K562 (cell line): ENCODE results near the gene NDC1. TPM values are rescaled to one million over a fixed set of nuclear protein-coding genes. Genes with fewer than 3 reads are reported as not detected.
"Not testable (repeated sequence)": the region's sequence is repeated elsewhere in the genome, so short reads cannot be mapped to it uniquely, and the experiment has no call there.

Experiments used
- ATAC-seq: fragments of 200-7000 bp; cut with Tn5 transposase; 3 replicates; pipeline ENCODE4 v1.9.1; 2020; ENCODE audit warnings: moderate library complexity
- BruUV-seq: library from RNA; stranded (reverse); fragments of 400-500 nt; replicated peaks from 2 replicates; lab custom pipeline; 2021; lab: Mats Ljungman, UMichigan
- CTCF ChIA-PET: fragments of 300-600 bp; formaldehyde crosslinking; extraction: SDS; loops from one replicate; lab custom pipeline; 2021; ENCODE audit warnings: low intra/inter-chr PET ratio; lab: Yijun Ruan, JAX
- POLR2A ChIA-PET: fragments of 300-600, 350-650 bp; sonication (Branson Sonifier 250); formaldehyde crosslinking; extraction: SDS; loops from one replicate; lab custom pipeline; 2021; ENCODE audit warnings: antibody characterized with exemption, inconsistent platforms; lab: Yijun Ruan, JAX
- DNase-seq, 4 experiments: peaks; one replicate each; pipeline versions ENCODE4 v3.0.0 to v3.0.0-alpha.2; 2011 to 2018; ENCODE audit warnings: low spot score in 3 of 4, mixed read lengths in 3 of 4; ENCODE audit errors: extremely low read depth in 1 of 4
- FAIRE-seq: peaks from 2 replicates; lab custom pipeline; 2011; peaks lifted over from hg19 to GRCh38; lab: Jason Lieb, UNC
- H2AFZ ChIP-seq: 2 replicates; pipeline ENCODE4 v1.6.0; 2011; ENCODE audit warnings: low read depth, low read length, control low read depth, inconsistent platforms
- H3K27ac ChIP-seq: fragments of 200-600 bp; 3 replicates; pipeline ENCODE4 v1.8.0; 2011; ENCODE audit warnings: low read depth, mild to moderate bottlenecking, control low read depth, inconsistent platforms, low read length, moderate library complexity, mixed read lengths; ENCODE audit errors: extremely low read depth
- H3K27me3 ChIP-seq, 2 experiments: fragments of 300-600 bp in 1 of 2; 2 replicates in 1 of 2; 3 replicates in 1 of 2; pipeline versions ENCODE4 v1.6.0 to v1.8.0; 2011; ENCODE audit warnings: inconsistent platforms in 2 of 2, low read length in 2 of 2, mild to moderate bottlenecking in 1 of 2, mixed read lengths in 1 of 2, moderate library complexity in 1 of 2; ENCODE audit not compliant: control insufficient read depth in 2 of 2, insufficient read depth in 2 of 2
- H3K36me3 ChIP-seq: fragments of 300-600 bp; 3 replicates; pipeline ENCODE4 v1.8.0; 2011; ENCODE audit warnings: mild to moderate bottlenecking, low read length, inconsistent platforms; ENCODE audit not compliant: control insufficient read depth, insufficient read depth
- H3K4me1 ChIP-seq, 2 experiments: fragments of 200-600 bp in 1 of 2; replicated peaks in 1 of 2; 2 replicates in 1 of 2; 3 replicates in 1 of 2; pipeline versions ENCODE4 v1.5.1 to v1.8.0; 2011; ENCODE audit warnings: inconsistent platforms in 2 of 2, low read length in 2 of 2, mild to moderate bottlenecking in 1 of 2, mixed read lengths in 1 of 2, moderate library complexity in 1 of 2; ENCODE audit not compliant: control insufficient read depth in 2 of 2, insufficient read depth in 2 of 2
- H3K4me2 ChIP-seq: 2 replicates; pipeline ENCODE4 v1.6.1; 2011; ENCODE audit warnings: low read length, control low read depth, inconsistent platforms, mixed read lengths; ENCODE audit not compliant: insufficient read depth
- H3K4me3 ChIP-seq: fragments of 200-600 bp; sonication (generic), shearing (Covaris generic); 2 replicates; pipeline ENCODE4 v1.5.1; 2016; ENCODE audit warnings: control low read depth, inconsistent platforms
- H3K79me2 ChIP-seq: fragments of 200-600 bp; 3 replicates; pipeline ENCODE4 v1.8.0; 2011; ENCODE audit warnings: low read length, inconsistent platforms; ENCODE audit not compliant: control insufficient read depth, insufficient read depth
- H3K9ac ChIP-seq, 2 experiments: 2 replicates each; pipeline versions ENCODE4 v1.6.0 to v1.6.1; 2011; ENCODE audit warnings: low read depth in 2 of 2, low read length in 2 of 2, control low read depth in 1 of 2, inconsistent platforms in 1 of 2, mild to moderate bottlenecking in 1 of 2, mixed read lengths in 1 of 2; ENCODE audit not compliant: insufficient read depth in 1 of 2
- H3K9me1 ChIP-seq: one replicate; pipeline ENCODE4 v1.6.0; 2011; ENCODE audit warnings: inconsistent platforms, mild to moderate bottlenecking, low read length, moderate library complexity; ENCODE audit not compliant: control insufficient read depth, insufficient read depth
- H3K9me3 ChIP-seq: replicated peaks from 2 replicates; pipeline ENCODE4 v1.5.1; 2011; ENCODE audit warnings: low read depth, low read length, inconsistent platforms; ENCODE audit not compliant: control insufficient read depth, insufficient read depth
- H4K20me1 ChIP-seq: replicated peaks from 2 replicates; pipeline ENCODE4 v1.6.1; 2011; ENCODE audit warnings: low read length, inconsistent platforms, mixed read lengths; ENCODE audit not compliant: control insufficient read depth, insufficient read depth
- ARHGAP35 ChIP-seq: fragments of 450-650 bp; IDR thresholded peaks from 2 replicates; pipeline ENCODE4 v1.6.1; 2018; ENCODE audit not compliant: partially characterized antibody
- ATF2 ChIP-seq: sonication (generic); formaldehyde crosslinking; IDR thresholded peaks from 2 replicates; pipeline ENCODE4 v1.8.1; 2022; ENCODE audit warnings: missing genetic modification reagents
- BCL6 ChIP-seq: fragments of 250-450 bp; sonication (Bioruptor Pico); IDR thresholded peaks from 2 replicates; pipeline ENCODE4 v1.4.0; 2020
- ETS2 ChIP-seq: IDR thresholded peaks from 2 replicates; pipeline ENCODE4 v1.6.1; 2016; ENCODE audit warnings: borderline replicate concordance, missing genetic modification characterization, mild to moderate bottlenecking, moderate library complexity, missing compliant biosample characterization; ENCODE audit not compliant: poor library complexity, severe bottlenecking
- GTF3C2 ChIP-seq: IDR thresholded peaks from 3 replicates; pipeline ENCODE4 v1.6.1; 2011; ENCODE audit warnings: borderline replicate concordance, mild to moderate bottlenecking, moderate library complexity; ENCODE audit not compliant: insufficient read length; ENCODE audit errors: extremely low read depth
- KLF10 ChIP-seq: fragments of 250-450 bp; sonication (Bioruptor Pico); IDR thresholded peaks from 2 replicates; pipeline ENCODE4 v1.6.1; 2021; ENCODE audit warnings: matching md5 sums
- RBM25 ChIP-seq: fragments of 200-400 bp; formaldehyde crosslinking; IDR thresholded peaks from 2 replicates; pipeline ENCODE4 v1.6.1; 2018; ENCODE audit warnings: low read length, low read depth, moderate library complexity; ENCODE audit not compliant: severe bottlenecking
- SMARCE1 ChIP-seq: fragments of 450-650 bp; IDR thresholded peaks from 2 replicates; pipeline ENCODE4 v1.7.1; 2016; ENCODE audit warnings: mild to moderate bottlenecking
- ZNF121 ChIP-seq: sonication (generic); formaldehyde crosslinking; conservative IDR thresholded peaks from 2 replicates; pipeline ENCODE4 v1.8.0; 2022; ENCODE audit warnings: missing genetic modification reagents
- ZNF174 ChIP-seq: fragments of 250-450 bp; sonication (Bioruptor Pico); IDR thresholded peaks from 2 replicates; pipeline ENCODE4 v1.4.0; 2020; ENCODE audit warnings: mild to moderate bottlenecking
- WGBS: fragments of 100-300 bp; shearing (Covaris generic); methylation state at CpG from one replicate; pipeline ENCODE4 v1.1.6; 2016; ENCODE audit warnings: low coverage, mixed read lengths; ENCODE audit not compliant: insufficient coverage; ENCODE audit errors: missing lambda C conversion rate; 5-methylcytosine and 5-hydroxymethylcytosine counted together
- in situ Hi-C: fragments of 300-500 bp; cut with MboI; formaldehyde crosslinking; loops from 4 replicates; pipeline ENCODE4 v1.15.0; 2018; ENCODE audit warnings: inconsistent platforms, mixed read lengths
- intact Hi-C: fragments of 100-400 bp; cut with micrococcal nuclease; formaldehyde crosslinking; loops from 2 replicates; pipeline ENCODE4 v1.14.2; 2022
- polyA plus RNA-seq, 8 experiments: library from polyadenylated mRNA; depleted of rRNA in 4 of 8; stranded (reverse) in 5 of 8; unstranded in 3 of 8; fragments of >200 nt; fragmentation: Nextera tagmentation in 2 of 8; fragmentation: Illumina TruSeq in 1 of 8; extraction: Ambion mirVana in 2 of 8; extraction: Trizol in 1 of 8; gene quantifications; 2 replicates each; pipeline versions ENCODE4 v1.2.1 to v1.2.3, GENCODE V29; 2011 to 2014; ENCODE audit warnings: inconsistent platforms in 1 of 8, missing spikeins in 1 of 8
- total RNA-seq, 7 experiments: library from RNA; depleted of rRNA in 6 of 7; stranded (reverse); fragments of >200 nt in 6 of 7; fragmentation: Illumina TruSeq in 2 of 7; extraction: Trizol in 2 of 7; gene quantifications; 2 replicates each; pipeline versions ENCODE4 v1.2.1 to v1.2.3, GENCODE V29; 2011 to 2021; ENCODE audit warnings: low replicate concordance in 1 of 7

NDC1 gene
- total and polyA plus RNA-seq, 9 of the 15 experiments (the other 6 are each of a cell fraction or from before 2014, with no cell fraction given) = 26.9 to 102 (median 64.5) TPM

GRCh38 chr1:53875150-53875549 lies 37.1 kb upstream of the NDC1 start:
- WGBS = 58% methylated on average over 2 of the region's 2 CpGs
- H3K9ac ChIP-seq, H3K9me1 ChIP-seq, H3K4me1 ChIP-seq, POLR2A ChIA-PET, H3K79me2 ChIP-seq, H3K9me3 ChIP-seq, H4K20me1 ChIP-seq, H3K27ac ChIP-seq, ATAC-seq, CTCF ChIA-PET, H3K4me3 ChIP-seq, H3K4me2 ChIP-seq, DNase-seq: not testable (repeated sequence)
- peaks cover 25% of the 10 kb centered on the region; the same call in 2 of the 3 replicates for H3K36me3 ChIP-seq
- peak; percentile 86 for TF ChIP-seq ZNF121 (CRISPR knock-in tag)
- peak; percentile 28 for TF ChIP-seq RBM25
- TF ChIP-seq, all 486 proteins: peak for 2; not testable (repeated sequence) for 484
- BruUV-seq, H2AFZ ChIP-seq, in situ Hi-C loops, FAIRE-seq, H3K27me3 ChIP-seq, intact Hi-C loops: not testable (repeated sequence)

GRCh38 chr1:53871773-53872484 lies 33.8 kb upstream of the NDC1 start:
- intact Hi-C loops = no loop called here
- no peak overlapping the region for H3K27ac ChIP-seq
- H3K79me2 ChIP-seq = no peaks in the 10 kb centered on the region
- ChIA-PET CTCF (no interaction called here), POLR2A (interaction anchor here (0.9 to 3.0 kb wide), 5 partner anchors 7 to 76 kb away, joined by 3 to 14 read pairs (median 5); partner anchors contain the start of gene YIPF1)
- 55% methylated on average over 5 of the region's 5 CpGs for WGBS
- FAIRE-seq (no peak), ATAC-seq (no peak), DNase-seq (no peak)
- H3K4me1 ChIP-seq = no peaks in the 10 kb centered on the region
- BruUV-seq = no TSS peak
- no peak overlapping the region for H3K4me3 ChIP-seq
- in situ Hi-C loops = no loop called here
- H3K36me3 ChIP-seq = peaks cover 14% of the 10 kb centered on the region; the same call in 1 of the 3 replicates
- no peaks in the 10 kb centered on the region for H4K20me1 ChIP-seq
- H3K9me1 ChIP-seq = no peaks in the 10 kb centered on the region
- H3K9me3 ChIP-seq = no peaks in the 10 kb centered on the region
- H3K9ac ChIP-seq = no peak overlapping the region
- no peak overlapping the region for H3K4me2 ChIP-seq
- no peaks in the 10 kb centered on the region for H3K27me3 ChIP-seq
- no peak overlapping the region for H2AFZ ChIP-seq
- no peak for TF ChIP-seq ETS2 (tag)
- TF ChIP-seq GTF3C2 = no peak
- no peak for TF ChIP-seq ATF2 (CRISPR knock-in tag)
- no peak for TF ChIP-seq ZNF174
- TF ChIP-seq KLF10 (CRISPR knock-in tag) = no peak
- no peak for TF ChIP-seq ARHGAP35
- TF ChIP-seq BCL6 (CRISPR knock-in tag) = no peak
- TF ChIP-seq SMARCE1 = no peak
